DND-41 (cell line): ENCODE data around the gene ZFAND6.

Source experiments
- CTCF ChIP-seq: IDR thresholded peaks from 2 replicates; pipeline ENCODE4 v1.5.1; 2012; ENCODE audit warnings: borderline replicate concordance, low read length, moderate library complexity, mild to moderate bottlenecking; ENCODE audit not compliant: poor library complexity, severe bottlenecking; ENCODE audit errors: extremely low read depth
- EZH2 ChIP-seq: IDR thresholded peaks from 3 replicates; pipeline ENCODE4 v1.6.1; 2012; ENCODE audit warnings: borderline replicate concordance, low read depth, mild to moderate bottlenecking, moderate library complexity, low read length, inconsistent platforms; ENCODE audit not compliant: severe bottlenecking

- TF ChIP-seq CTCF (no peak), EZH2 (no peak)
These were observed 123.3 kb downstream of the ZFAND6 start for GRCh38 chr15:80182611-80183261.
